Uterus (tissue), 2 donors: ENCODE data around the gene PDGFC.

Experiments
- CTCF ChIP-seq, 4 experiments: fragments of 200-600 bp in 2 of 4; fragments of 450-650 bp in 2 of 4; sonication (generic) in 2 of 4; IDR thresholded peaks; one replicate each; pipeline ENCODE4 v1.5.1; 2016 to 2019; ENCODE audit warnings: antibody characterized with exemption in 4 of 4, mild to moderate bottlenecking in 2 of 4, moderate library complexity in 1 of 4
- POLR2A ChIP-seq, 2 donors: fragments of 450-650 bp; IDR thresholded peaks; one replicate each; pipeline ENCODE4 v1.6.1; 2016; ENCODE audit warnings: antibody characterized with exemption in 2 of 2, mild to moderate bottlenecking in 1 of 2, moderate library complexity in 1 of 2

- TF ChIP-seq CTCF (IDR thresholded peaks at IDR 0.05) (no peak), POLR2A (IDR thresholded peaks at IDR 0.05) (no peak)
These were observed 192.6 kb downstream of the PDGFC start for GRCh38 chr4:156779042-156779441.
